ENCODE measurements around the gene COPS6.
A peak's percentile ranks its signal among the peaks of the same experiment; 100 is the strongest.

COPS6 gene

DNA sequence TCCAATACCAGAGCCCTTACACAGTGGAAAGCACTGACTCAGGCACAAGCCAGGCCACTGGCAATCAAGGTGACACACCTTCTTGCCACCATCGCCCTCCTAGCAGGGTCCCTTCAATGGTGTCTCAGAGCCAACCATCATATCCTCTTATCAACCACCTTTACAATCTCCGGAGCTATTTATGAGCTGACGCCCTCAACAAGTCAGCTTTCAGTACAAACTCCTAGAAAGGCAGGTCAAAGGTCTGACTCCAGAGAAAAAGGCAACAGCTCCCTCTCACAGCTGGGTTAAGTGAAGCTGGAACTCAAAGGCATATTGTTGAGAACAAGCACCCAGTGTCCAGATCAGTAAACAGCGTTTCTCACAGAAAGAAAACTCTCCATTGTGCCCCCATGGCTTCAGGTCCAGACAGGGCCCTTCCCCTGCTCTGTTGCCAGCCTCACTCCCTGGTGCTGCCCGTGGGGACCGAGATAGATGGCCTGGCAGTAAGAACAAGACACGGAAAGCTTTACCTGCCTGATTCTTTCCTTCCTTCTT is 9.7 kb upstream of the COPS6 start:
- TF ChIP-seq, protein P1, sequence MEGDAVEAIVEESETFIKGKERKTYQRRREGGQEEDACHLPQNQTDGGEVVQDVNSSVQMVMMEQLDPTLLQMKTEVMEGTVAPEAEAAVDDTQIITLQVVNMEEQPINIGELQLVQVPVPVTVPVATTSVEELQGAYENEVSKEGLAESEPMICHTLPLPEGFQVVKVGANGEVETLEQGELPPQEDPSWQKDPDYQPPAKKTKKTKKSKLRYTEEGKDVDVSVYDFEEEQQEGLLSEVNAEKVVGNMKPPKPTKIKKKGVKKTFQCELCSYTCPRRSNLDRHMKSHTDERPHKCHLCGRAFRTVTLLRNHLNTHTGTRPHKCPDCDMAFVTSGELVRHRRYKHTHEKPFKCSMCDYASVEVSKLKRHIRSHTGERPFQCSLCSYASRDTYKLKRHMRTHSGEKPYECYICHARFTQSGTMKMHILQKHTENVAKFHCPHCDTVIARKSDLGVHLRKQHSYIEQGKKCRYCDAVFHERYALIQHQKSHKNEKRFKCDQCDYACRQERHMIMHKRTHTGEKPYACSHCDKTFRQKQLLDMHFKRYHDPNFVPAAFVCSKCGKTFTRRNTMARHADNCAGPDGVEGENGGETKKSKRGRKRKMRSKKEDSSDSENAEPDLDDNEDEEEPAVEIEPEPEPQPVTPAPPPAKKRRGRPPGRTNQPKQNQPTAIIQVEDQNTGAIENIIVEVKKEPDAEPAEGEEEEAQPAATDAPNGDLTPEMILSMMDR (IDR thresholded peaks at IDR 0.05; ENCODE audit: extremely low read depth, missing control alignments), result no peak
- no peak for DNase-seq (ENCODE audit: low spot score)

DNA sequence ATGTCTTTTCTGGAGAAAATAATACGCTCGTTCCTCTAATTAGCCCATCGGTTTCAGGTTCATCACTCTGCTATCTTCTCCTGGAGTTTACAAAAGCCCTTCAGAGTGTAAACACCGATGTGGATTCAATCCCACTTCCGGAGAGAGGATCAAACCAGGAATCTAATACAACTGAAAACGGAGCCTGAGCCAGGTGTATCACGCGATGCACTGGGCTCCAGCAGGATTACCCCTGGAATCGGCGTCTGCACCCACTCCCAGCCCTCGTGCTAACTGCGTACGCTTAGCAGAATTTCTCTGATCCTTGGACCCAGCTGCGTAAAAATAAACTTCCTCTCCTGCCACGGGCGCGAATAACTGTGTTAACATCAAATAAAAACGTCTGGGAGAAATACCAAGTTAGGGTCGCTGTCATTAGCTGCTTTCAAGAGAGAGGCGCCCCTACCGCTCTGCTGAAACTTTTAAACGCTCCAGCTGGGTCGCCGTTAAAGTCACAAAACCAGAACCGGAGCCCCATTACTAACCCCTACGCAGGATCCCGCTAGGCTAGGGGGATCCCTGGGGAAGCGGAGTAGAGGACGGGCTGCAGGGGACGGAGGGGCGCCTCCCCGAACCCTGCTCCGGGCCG is 7.7 kb upstream of the COPS6 start:
- TF ChIP-seq, protein P1 (IDR thresholded peaks at IDR 0.05; ENCODE audit: extremely low read depth, missing control alignments), result no peak
- DNase-seq (ENCODE audit: low spot score), result no peak

DNA sequence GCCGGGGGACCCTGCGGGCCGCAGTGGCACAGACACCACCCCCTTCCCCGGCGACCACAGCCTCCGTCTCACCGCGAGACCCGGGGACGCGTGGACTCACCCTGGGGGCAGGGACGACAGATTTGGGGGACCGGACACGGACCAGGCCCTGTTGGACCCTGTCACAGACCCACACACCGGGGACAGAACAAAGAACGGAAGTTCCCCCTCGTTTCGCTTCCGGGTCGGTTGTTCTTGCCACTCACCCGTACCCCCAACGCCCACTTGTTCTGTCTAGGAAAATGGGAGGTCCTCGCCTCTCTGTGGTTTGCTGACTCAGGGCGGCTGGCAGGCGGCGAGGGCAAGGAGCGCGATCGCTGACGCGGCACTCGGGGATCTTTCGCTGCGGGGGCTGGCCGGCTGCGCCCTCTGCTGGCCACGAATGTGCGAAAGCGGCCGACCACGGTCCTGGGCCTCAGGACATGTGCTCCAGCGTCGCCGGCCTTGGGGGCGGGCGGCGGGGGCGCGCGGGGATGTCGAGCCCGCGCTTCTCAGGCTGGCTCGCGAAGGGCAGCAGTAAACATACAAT is 7.2 kb upstream of the COPS6 start, which contains the start of gene ZNF3:
Gene ZNF3, minus strand, starts transcription at position 189 of the 568 bp plus-strand sequence. CDS start 4,366 bp downstream, outside the sequence.
- peak; percentile 96 for DNase-seq (ENCODE audit: low spot score)
- TF ChIP-seq, protein P1 (IDR thresholded peaks at IDR 0.05; ENCODE audit: extremely low read depth, missing control alignments), result peak; percentile 90

DNA sequence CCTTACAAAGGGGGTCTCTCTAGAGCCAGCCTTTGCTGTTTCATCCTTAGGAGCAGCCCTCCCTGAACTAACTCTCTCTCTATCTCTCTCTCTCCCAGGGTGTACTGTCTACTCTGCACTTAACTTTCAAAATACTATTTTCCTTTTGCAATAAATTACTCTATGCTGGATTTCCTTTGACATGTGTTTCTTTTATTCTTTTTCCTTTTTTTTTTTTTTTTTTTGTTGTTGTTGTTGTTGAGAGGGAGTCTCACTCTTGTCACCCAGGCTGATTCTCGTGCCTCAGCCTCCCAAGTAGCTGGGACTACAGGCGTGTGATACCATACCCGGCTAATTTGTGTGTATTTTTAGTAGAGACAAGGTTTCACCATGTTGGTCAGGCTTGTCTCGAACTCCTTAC is 5.8 kb upstream of the COPS6 start:
- TF ChIP-seq, protein P1 (IDR thresholded peaks at IDR 0.05; ENCODE audit: extremely low read depth, missing control alignments), result no peak
- DNase-seq (ENCODE audit: low spot score), result no peak

DNA sequence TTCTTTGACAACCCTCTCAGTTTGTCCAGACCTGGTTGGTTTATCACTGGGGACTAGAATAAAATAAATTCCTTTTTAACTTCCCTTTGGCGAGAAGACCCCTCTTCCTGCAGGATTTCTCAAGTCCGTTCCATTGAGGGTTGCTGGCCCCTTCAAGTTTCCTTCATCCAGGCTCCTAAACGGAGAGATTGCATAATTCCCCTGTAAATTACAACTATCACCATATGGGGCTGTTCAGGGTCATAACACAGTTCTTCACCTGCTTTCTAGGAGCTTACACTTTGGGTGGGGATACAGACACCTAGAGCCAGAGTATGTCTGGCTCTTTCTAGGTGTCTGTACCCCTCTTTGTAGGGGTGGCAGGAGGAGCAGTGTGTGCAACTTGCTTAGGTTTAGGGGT is 3.3 kb upstream of the COPS6 start:
- no peak for DNase-seq (ENCODE audit: low spot score)
- TF ChIP-seq, protein P1 (IDR thresholded peaks at IDR 0.05; ENCODE audit: extremely low read depth, missing control alignments), result no peak

DNA sequence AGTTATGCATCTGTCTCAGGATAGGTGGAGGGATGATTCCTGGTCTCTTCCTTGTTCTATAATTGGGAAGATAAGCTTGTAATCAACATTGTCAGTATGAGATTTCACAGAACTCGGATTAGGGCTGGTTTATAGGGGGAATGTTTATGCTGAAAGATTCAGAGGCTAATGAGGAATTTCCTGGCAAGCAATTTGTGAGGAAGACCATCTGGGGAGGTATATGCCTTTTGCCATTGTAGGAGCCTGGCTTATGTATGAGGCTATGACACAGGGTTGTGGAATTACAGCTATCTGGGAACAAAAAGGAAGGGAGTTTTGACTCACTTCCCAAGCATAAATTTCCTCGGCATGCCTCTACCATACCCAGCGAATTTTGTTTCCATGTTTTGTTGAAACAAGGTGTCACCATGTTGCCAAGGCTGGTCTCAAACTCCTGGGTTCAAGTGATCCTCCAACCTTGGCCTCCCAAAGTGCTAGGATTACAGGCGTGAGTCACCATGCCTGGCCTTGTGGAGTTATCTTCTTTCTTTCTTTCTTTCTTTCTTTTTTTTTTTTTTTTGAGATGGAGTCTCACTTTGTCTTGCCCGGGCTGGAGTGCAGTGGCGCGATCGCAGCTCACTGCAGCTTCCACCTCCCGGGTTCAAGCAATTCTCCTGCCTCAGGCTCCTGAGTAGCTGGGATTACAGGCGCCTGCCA is 1.6 kb upstream of the COPS6 start:
- no peak for DNase-seq (ENCODE audit: low spot score)
- TF ChIP-seq, protein P1 (IDR thresholded peaks at IDR 0.05; ENCODE audit: extremely low read depth, missing control alignments), result no peak

DNA sequence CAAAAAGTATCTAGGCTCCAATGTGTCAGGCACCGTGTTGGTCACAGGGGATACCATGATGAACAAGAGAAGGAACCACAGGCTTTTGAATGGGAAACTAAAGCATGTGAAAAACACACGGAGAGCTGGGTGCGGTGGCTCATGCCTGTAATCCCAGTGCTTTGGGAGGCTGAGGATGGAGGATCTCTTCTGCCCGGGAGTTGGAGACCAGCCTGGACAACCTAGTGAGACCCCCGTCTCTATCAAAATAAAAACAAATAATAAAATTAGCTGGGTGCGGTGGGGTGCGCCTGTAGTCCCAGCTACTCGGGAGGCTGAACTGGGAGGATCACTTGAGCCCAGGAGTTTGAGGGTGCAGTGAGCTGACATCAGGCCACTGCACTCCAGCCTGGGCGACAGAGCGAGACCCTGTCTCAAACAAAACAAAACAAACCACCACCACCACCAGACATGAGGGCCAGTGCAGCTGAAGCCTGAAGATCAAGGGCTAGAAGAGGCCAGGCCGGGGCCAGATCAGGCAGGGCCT is 611 bp upstream of the COPS6 start:
- TF ChIP-seq, protein P1 (IDR thresholded peaks at IDR 0.05; ENCODE audit: extremely low read depth, missing control alignments), result no peak
- no peak for DNase-seq (ENCODE audit: low spot score)
